HepG2 (cell line): ENCODE measurements around the gene DNAJB11. TPM values are rescaled to one million over a fixed set of nuclear protein-coding genes. Genes with fewer than 3 reads are reported as not detected.

ENCODE experiments used
- CCAR2 ChIP-seq: fragments of 200-400 bp; formaldehyde crosslinking; optimal IDR thresholded peaks from 2 replicates; pipeline ENCODE3; 2018; ENCODE audit warnings: low read depth, mild to moderate bottlenecking, low read length, moderate library complexity
- EEA1 ChIP-seq: sonication (generic); formaldehyde crosslinking; IDR thresholded peaks from 2 replicates; pipeline ENCODE4 v1.5.1; 2020; ENCODE audit warnings: mild to moderate bottlenecking, missing genetic modification reagents, borderline replicate concordance
- EP300 ChIP-seq, 3 experiments: sonication (generic) in 1 of 3; formaldehyde crosslinking in 1 of 3; IDR thresholded peaks; 2 replicates each; pipeline versions ENCODE4 v1.5.1 to v1.6.1; 2011 to 2020; ENCODE audit warnings: low read depth in 2 of 3, low read length in 2 of 3, borderline replicate concordance in 1 of 3, improper control_type of control experiment in 1 of 3, mild to moderate bottlenecking in 1 of 3, missing genetic modification reagents in 1 of 3, moderate library complexity in 1 of 3
- FOXA1 ChIP-seq, 2 experiments: fragments of 450-650 bp in 1 of 2; sonication (generic) in 1 of 2; formaldehyde crosslinking in 1 of 2; IDR thresholded peaks; 2 replicates each; pipeline versions ENCODE4 v1.4.0 to v1.6.1; 2016 to 2020; ENCODE audit warnings: missing genetic modification reagents in 1 of 2
- KAT8 ChIP-seq: IDR thresholded peaks from 2 replicates; pipeline ENCODE4 v1.6.1; 2016; ENCODE audit warnings: missing genetic modification reagents, missing compliant biosample characterization
- KLF11 ChIP-seq: IDR thresholded peaks from 2 replicates; pipeline ENCODE4 v1.6.1; 2016; ENCODE audit warnings: missing compliant biosample characterization
- MAFK ChIP-seq, 2 experiments: IDR thresholded peaks in 1 of 2; conservative IDR thresholded peaks in 1 of 2; 2 replicates each; pipeline ENCODE4 v1.6.1; 2011; ENCODE audit warnings: improper control_type of control experiment in 2 of 2, low read length in 2 of 2
- NFKB2 ChIP-seq: sonication (generic); formaldehyde crosslinking; IDR thresholded peaks from 2 replicates; pipeline ENCODE4 v1.4.0; 2020; ENCODE audit warnings: missing genetic modification reagents, borderline replicate concordance
- RELA ChIP-seq: sonication (generic); formaldehyde crosslinking; IDR thresholded peaks from 2 replicates; pipeline ENCODE4 v1.4.0; 2020; ENCODE audit warnings: missing genetic modification reagents
- SMARCE1 ChIP-seq: fragments of 450-650 bp; IDR thresholded peaks from 2 replicates; pipeline ENCODE4 v1.6.1; 2017; ENCODE audit warnings: borderline replicate concordance
- ZFX ChIP-seq: sonication (generic); formaldehyde crosslinking; IDR thresholded peaks from 2 replicates; pipeline ENCODE4 v1.4.0; 2020; ENCODE audit warnings: mild to moderate bottlenecking, low read depth, missing genetic modification reagents, moderate library complexity
- ZNF10 ChIP-seq: sonication (generic); formaldehyde crosslinking; IDR thresholded peaks from 2 replicates; pipeline ENCODE4 v1.4.0; 2020; ENCODE audit warnings: mild to moderate bottlenecking, low read depth, missing genetic modification reagents, borderline replicate concordance
- ZNF121 ChIP-seq: sonication (generic); formaldehyde crosslinking; IDR thresholded peaks from 2 replicates; pipeline ENCODE4 v1.5.0; 2020; ENCODE audit warnings: mild to moderate bottlenecking, missing genetic modification reagents
- ZNF331 ChIP-seq: sonication (generic); formaldehyde crosslinking; IDR thresholded peaks from 2 replicates; pipeline ENCODE4 v1.4.0; 2020; ENCODE audit warnings: missing genetic modification reagents
- ZNF367 ChIP-seq: sonication (generic); formaldehyde crosslinking; IDR thresholded peaks from 2 replicates; pipeline ENCODE4 v1.4.0; 2020; ENCODE audit warnings: missing genetic modification reagents, borderline replicate concordance
- ZNF431 ChIP-seq: sonication (generic); formaldehyde crosslinking; IDR thresholded peaks from 2 replicates; pipeline ENCODE4 v1.9.0; 2022; ENCODE audit warnings: missing genetic modification reagents, low read depth, mild to moderate bottlenecking, borderline replicate concordance
- ZNF619 ChIP-seq: sonication (generic); formaldehyde crosslinking; IDR thresholded peaks from 2 replicates; pipeline ENCODE4 v1.4.0; 2020; ENCODE audit warnings: mild to moderate bottlenecking, missing genetic modification reagents
- ZNF629 ChIP-seq: sonication (generic); formaldehyde crosslinking; conservative IDR thresholded peaks from 2 replicates; pipeline ENCODE4 v1.5.0; 2020; ENCODE audit warnings: missing genetic modification reagents
- ZNF782 ChIP-seq: sonication (generic); formaldehyde crosslinking; IDR thresholded peaks from 2 replicates; pipeline ENCODE4 v1.4.0; 2020; ENCODE audit warnings: missing genetic modification reagents, mild to moderate bottlenecking, borderline replicate concordance
- ZNF788 ChIP-seq: sonication (generic); formaldehyde crosslinking; IDR thresholded peaks from 2 replicates; pipeline ENCODE4 v1.5.0; 2020; ENCODE audit warnings: mild to moderate bottlenecking, missing genetic modification reagents, borderline replicate concordance
- ZNF850 ChIP-seq: sonication (generic); formaldehyde crosslinking; conservative IDR thresholded peaks from 2 replicates; pipeline ENCODE4 v1.9.0; 2021; ENCODE audit warnings: mild to moderate bottlenecking, missing genetic modification reagents
- ZNF891 ChIP-seq: sonication (generic); formaldehyde crosslinking; IDR thresholded peaks from 2 replicates; pipeline ENCODE4 v1.5.0; 2020; ENCODE audit warnings: mild to moderate bottlenecking, missing genetic modification reagents
- polyA plus RNA-seq, 8 experiments: library from polyadenylated mRNA; depleted of rRNA in 3 of 8; stranded (reverse) in 7 of 8; unstranded in 1 of 8; fragments of >200 nt; fragmentation: Illumina TruSeq in 4 of 8; extraction: Trizol in 4 of 8; gene quantifications; 2 replicates each; pipeline versions ENCODE4 v1.2.1 to v1.2.3, GENCODE V29; 2011 to 2016; ENCODE audit warnings: low read depth in 4 of 8, missing spikeins in 1 of 8, mixed read lengths in 1 of 8; ENCODE audit not compliant: insufficient read depth in 1 of 8
- total RNA-seq, 5 experiments: library from RNA; depleted of rRNA; stranded (reverse); fragments of >200 nt; fragmentation: Illumina TruSeq; extraction: Trizol; gene quantifications; 2 replicates each; pipeline ENCODE4 v1.2.3, GENCODE V29; 2016; ENCODE audit warnings: low read depth in 1 of 5
- TF ChIP-seq, protein P1 (sequence below): sonication (generic); formaldehyde crosslinking; IDR thresholded peaks from 2 replicates; pipeline ENCODE4 v1.4.0; 2020; ENCODE audit warnings: missing genetic modification reagents
- TF ChIP-seq, protein P2 (sequence below): sonication (generic); formaldehyde crosslinking; IDR thresholded peaks from 2 replicates; pipeline ENCODE4 v1.4.0; 2020; ENCODE audit warnings: missing genetic modification reagents

The DNAJB11 gene
- total and polyA plus RNA-seq, 2 of the 13 experiments (the other 11 are each of a cell fraction or from before 2014, with no cell fraction given) = 41.0 to 132 TPM

DNA sequence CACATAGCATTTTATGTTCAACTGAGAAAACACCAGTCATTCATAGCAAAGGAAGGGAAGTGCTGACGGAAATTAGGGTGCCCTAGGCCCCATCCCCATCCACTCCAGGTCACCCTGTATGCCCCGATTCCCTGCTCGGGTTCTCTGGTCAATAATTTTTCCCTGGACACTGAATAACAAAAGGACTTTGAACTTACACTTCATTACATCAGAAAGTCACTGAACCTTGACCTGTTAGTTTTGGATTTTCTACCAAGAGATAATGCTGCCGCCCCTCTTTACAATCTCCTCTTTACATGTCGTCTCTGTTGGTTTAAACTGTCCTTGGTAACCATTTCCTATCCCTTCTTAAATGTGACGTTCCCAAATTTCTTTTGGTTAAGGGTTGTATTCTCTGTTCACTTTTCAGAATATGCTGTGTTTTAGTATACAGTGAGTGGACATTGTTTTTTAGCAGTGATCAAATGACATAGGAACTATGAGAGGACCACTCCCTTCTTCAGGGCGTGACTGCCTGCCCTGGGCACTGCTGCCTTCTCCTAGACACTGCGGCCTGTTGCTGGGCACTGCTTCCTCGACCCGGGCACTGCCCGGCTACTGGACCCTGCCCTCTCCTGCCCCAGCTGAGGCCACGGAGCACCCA lies 28.7 kb downstream of the DNAJB11 start (continued):
- TF ChIP-seq EP300 (IDR thresholded peaks at IDR 0.05; ENCODE audit: low read depth in 2 of 2, low read length in 2 of 2) = peak in 1 of 2 experiments; percentile 95; a peak in 3 of 4 replicates
- peak; percentile 60 for TF ChIP-seq EP300 (CRISPR knock-in tag; IDR thresholded peaks at IDR 0.05; ENCODE audit: borderline replicate concordance)
- TF ChIP-seq, protein P1, sequence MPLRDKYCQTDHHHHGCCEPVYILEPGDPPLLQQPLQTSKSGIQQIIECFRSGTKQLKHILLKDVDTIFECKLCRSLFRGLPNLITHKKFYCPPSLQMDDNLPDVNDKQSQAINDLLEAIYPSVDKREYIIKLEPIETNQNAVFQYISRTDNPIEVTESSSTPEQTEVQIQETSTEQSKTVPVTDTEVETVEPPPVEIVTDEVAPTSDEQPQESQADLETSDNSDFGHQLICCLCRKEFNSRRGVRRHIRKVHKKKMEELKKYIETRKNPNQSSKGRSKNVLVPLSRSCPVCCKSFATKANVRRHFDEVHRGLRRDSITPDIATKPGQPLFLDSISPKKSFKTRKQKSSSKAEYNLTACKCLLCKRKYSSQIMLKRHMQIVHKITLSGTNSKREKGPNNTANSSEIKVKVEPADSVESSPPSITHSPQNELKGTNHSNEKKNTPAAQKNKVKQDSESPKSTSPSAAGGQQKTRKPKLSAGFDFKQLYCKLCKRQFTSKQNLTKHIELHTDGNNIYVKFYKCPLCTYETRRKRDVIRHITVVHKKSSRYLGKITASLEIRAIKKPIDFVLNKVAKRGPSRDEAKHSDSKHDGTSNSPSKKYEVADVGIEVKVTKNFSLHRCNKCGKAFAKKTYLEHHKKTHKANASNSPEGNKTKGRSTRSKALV (CRISPR knock-in tag) = 0 out of 2 replicates have a peak, but pooled peaks have one; percentile 34
- TF ChIP-seq ZNF10 (CRISPR knock-in tag) = no peak
- TF ChIP-seq ZNF891 (CRISPR knock-in tag) = no peak
- no peak for TF ChIP-seq ZNF367
- TF ChIP-seq ZNF788 (CRISPR knock-in tag) = peak; percentile 28; the same call in 1 of the 2 replicates
- no peak for TF ChIP-seq ZNF850 (CRISPR knock-in tag)
- no peak for TF ChIP-seq ZNF121 (CRISPR knock-in tag)
- no peak; the same call in 1 of the 2 replicates for TF ChIP-seq ZNF431 (CRISPR knock-in tag)
- TF ChIP-seq RELA (CRISPR knock-in tag) = 0 out of 2 replicates have a peak, but pooled peaks have one; percentile 41
- no peak; the same call in 1 of the 2 replicates for TF ChIP-seq ZNF782 (CRISPR knock-in tag)
- peak; percentile 70; the same call in 1 of the 2 replicates for TF ChIP-seq KAT8 (CRISPR knock-in tag)
- peak; percentile 75 for TF ChIP-seq ZFX (CRISPR knock-in tag)
- 0 out of 2 replicates have a peak, but pooled peaks have one; percentile 30 for TF ChIP-seq ZNF629
- no peak for TF ChIP-seq NFKB2 (CRISPR knock-in tag)
- TF ChIP-seq MAFK (conservative IDR thresholded peaks at IDR 0.05 in 1 of 2, IDR thresholded peaks at IDR 0.05 in 1 of 2; ENCODE audit: low read length in 2 of 2) = no peak
- no peak for TF ChIP-seq CCAR2
- TF ChIP-seq ZNF619 = no peak
- TF ChIP-seq FOXA1 (IDR thresholded peaks at IDR 0.05) = no peak
- TF ChIP-seq FOXA1 (CRISPR knock-in tag; IDR thresholded peaks at IDR 0.05) = no peak
- peak; percentile 73 for TF ChIP-seq ZNF331 (CRISPR knock-in tag)
- no peak for TF ChIP-seq KLF11 (CRISPR knock-in tag)
- TF ChIP-seq EEA1 (CRISPR knock-in tag) = no peak
- TF ChIP-seq, protein P2, sequence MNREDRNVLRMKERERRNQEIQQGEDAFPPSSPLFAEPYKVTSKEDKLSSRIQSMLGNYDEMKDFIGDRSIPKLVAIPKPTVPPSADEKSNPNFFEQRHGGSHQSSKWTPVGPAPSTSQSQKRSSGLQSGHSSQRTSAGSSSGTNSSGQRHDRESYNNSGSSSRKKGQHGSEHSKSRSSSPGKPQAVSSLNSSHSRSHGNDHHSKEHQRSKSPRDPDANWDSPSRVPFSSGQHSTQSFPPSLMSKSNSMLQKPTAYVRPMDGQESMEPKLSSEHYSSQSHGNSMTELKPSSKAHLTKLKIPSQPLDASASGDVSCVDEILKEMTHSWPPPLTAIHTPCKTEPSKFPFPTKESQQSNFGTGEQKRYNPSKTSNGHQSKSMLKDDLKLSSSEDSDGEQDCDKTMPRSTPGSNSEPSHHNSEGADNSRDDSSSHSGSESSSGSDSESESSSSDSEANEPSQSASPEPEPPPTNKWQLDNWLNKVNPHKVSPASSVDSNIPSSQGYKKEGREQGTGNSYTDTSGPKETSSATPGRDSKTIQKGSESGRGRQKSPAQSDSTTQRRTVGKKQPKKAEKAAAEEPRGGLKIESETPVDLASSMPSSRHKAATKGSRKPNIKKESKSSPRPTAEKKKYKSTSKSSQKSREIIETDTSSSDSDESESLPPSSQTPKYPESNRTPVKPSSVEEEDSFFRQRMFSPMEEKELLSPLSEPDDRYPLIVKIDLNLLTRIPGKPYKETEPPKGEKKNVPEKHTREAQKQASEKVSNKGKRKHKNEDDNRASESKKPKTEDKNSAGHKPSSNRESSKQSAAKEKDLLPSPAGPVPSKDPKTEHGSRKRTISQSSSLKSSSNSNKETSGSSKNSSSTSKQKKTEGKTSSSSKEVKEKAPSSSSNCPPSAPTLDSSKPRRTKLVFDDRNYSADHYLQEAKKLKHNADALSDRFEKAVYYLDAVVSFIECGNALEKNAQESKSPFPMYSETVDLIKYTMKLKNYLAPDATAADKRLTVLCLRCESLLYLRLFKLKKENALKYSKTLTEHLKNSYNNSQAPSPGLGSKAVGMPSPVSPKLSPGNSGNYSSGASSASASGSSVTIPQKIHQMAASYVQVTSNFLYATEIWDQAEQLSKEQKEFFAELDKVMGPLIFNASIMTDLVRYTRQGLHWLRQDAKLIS (CRISPR knock-in tag) = peak; percentile 67; the same call in 1 of the 2 replicates
- TF ChIP-seq SMARCE1 = no peak
